ENCODE results near the gene CLBA1. TPM values are rescaled to one million over a fixed set of nuclear protein-coding genes. Genes with fewer than 3 reads are reported as not detected.

CLBA1 gene
- total RNA-seq, 1 experiment from 2014 or later: 3.0 TPM

GRCh38 chr14:105007593-105008264, 22.1 kb downstream of the CLBA1 start:
- peaks cover 3% of the 10 kb centered on the region for H3K36me3 ChIP-seq (ENCODE audit: control insufficient read depth, insufficient read depth, low read length)
- ChIA-PET POLR2A (no interaction called here), CTCF (no interaction called here)
- no TSS peak for BruUV-seq (replicated peaks)
- Mint-ChIP-seq H3K36me3 (ENCODE audit: insufficient read depth, unreplicated experiment) (peaks cover 51% of the 10 kb centered on the region), H3K4me1 (ENCODE audit: low read depth, unreplicated experiment) (no peaks in the 10 kb centered on the region), H3K27ac (ENCODE audit: unreplicated experiment) (no peak overlapping the region), H3K4me3 (ENCODE audit: unreplicated experiment) (no peak overlapping the region), H3K9me3 (ENCODE audit: unreplicated experiment) (no peaks in the 10 kb centered on the region), H3K27me3 (ENCODE audit: insufficient read depth, unreplicated experiment) (no peaks in the 10 kb centered on the region)
- no peak for DNase-seq
- intact Hi-C loops (cut with micrococcal nuclease; ENCODE audit: unreplicated experiment): no loop called here
- H3K4me1 ChIP-seq: no peaks in the 10 kb centered on the region
- TF ChIP-seq, protein P1, sequence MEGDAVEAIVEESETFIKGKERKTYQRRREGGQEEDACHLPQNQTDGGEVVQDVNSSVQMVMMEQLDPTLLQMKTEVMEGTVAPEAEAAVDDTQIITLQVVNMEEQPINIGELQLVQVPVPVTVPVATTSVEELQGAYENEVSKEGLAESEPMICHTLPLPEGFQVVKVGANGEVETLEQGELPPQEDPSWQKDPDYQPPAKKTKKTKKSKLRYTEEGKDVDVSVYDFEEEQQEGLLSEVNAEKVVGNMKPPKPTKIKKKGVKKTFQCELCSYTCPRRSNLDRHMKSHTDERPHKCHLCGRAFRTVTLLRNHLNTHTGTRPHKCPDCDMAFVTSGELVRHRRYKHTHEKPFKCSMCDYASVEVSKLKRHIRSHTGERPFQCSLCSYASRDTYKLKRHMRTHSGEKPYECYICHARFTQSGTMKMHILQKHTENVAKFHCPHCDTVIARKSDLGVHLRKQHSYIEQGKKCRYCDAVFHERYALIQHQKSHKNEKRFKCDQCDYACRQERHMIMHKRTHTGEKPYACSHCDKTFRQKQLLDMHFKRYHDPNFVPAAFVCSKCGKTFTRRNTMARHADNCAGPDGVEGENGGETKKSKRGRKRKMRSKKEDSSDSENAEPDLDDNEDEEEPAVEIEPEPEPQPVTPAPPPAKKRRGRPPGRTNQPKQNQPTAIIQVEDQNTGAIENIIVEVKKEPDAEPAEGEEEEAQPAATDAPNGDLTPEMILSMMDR (IDR thresholded peaks at IDR 0.05; ENCODE audit: insufficient read depth in 1 of 2, low read depth in 1 of 2, low read length in 1 of 2, severe bottlenecking in 1 of 2, unreplicated experiment in 1 of 2): no peak
- H3K27me3 ChIP-seq (replicated peaks; ENCODE audit: control insufficient read depth, insufficient read depth, low read length): no peaks in the 10 kb centered on the region
- no peak overlapping the region for H3K4me3 ChIP-seq (ENCODE audit: low read depth, low read length)
- H3K9me3 ChIP-seq: no peaks in the 10 kb centered on the region

DNA sequence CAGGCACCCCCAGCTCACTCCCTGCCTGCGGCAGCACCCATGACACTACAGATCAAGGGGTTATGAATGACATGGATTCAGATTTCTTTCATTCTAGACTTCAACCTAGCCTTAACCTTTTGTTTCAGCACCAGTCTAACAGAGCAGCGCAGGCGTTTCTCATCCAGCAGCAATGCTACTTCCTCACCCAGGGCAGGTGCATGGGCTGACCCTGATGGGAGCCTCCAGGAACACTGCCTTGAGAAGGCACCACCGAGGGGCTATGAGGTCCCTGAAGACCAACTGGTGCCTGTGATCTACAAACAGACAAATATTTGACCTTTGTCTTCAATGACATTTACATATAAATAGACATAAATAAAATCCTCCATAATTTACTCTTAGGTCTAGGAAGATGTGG, 24.5 kb downstream of the CLBA1 start:
- H3K4me1 Mint-ChIP-seq (ENCODE audit: low read depth, unreplicated experiment): no peaks in the 10 kb centered on the region
- no peaks in the 10 kb centered on the region for H3K27me3 ChIP-seq (replicated peaks; ENCODE audit: control insufficient read depth, insufficient read depth, low read length)
- CTCF ChIA-PET: no interaction called here
- TF ChIP-seq, protein P1 (IDR thresholded peaks at IDR 0.05; ENCODE audit: insufficient read depth in 1 of 2, low read depth in 1 of 2, low read length in 1 of 2, severe bottlenecking in 1 of 2, unreplicated experiment in 1 of 2): no peak
- intact Hi-C loops (cut with micrococcal nuclease; ENCODE audit: unreplicated experiment): no loop called here
- no peaks in the 10 kb centered on the region for H3K27me3 Mint-ChIP-seq (ENCODE audit: insufficient read depth, unreplicated experiment)
- no peaks in the 10 kb centered on the region for H3K9me3 Mint-ChIP-seq (ENCODE audit: unreplicated experiment)
- no peaks in the 10 kb centered on the region for H3K4me1 ChIP-seq
- no peak overlapping the region for H3K4me3 ChIP-seq (ENCODE audit: low read depth, low read length)
- TSS peak; percentile 7 for BruUV-seq (replicated peaks)
- POLR2A ChIA-PET: no interaction called here
- H3K27ac Mint-ChIP-seq (ENCODE audit: unreplicated experiment): no peak overlapping the region
- no peak overlapping the region for H3K4me3 Mint-ChIP-seq (ENCODE audit: unreplicated experiment)
- H3K36me3 ChIP-seq (ENCODE audit: control insufficient read depth, insufficient read depth, low read length): peaks cover 3% of the 10 kb centered on the region
- no peaks in the 10 kb centered on the region for H3K9me3 ChIP-seq
- DNase-seq: no peak
- peaks cover 57% of the 10 kb centered on the region for H3K36me3 Mint-ChIP-seq (ENCODE audit: insufficient read depth, unreplicated experiment)

- POLR2A ChIA-PET: interaction anchor here (0.7 kb wide), 1 partner anchor 10 kb away, joined by 3 read pairs; the partner anchor contains the start of gene CDCA4
- Mint-ChIP-seq H3K4me1 (ENCODE audit: low read depth, unreplicated experiment) (no peaks in the 10 kb centered on the region), H3K4me3 (ENCODE audit: unreplicated experiment) (no peak overlapping the region), H3K36me3 (ENCODE audit: insufficient read depth, unreplicated experiment) (peaks cover 52% of the 10 kb centered on the region), H3K27ac (ENCODE audit: unreplicated experiment) (no peak overlapping the region), H3K9me3 (ENCODE audit: unreplicated experiment) (no peaks in the 10 kb centered on the region), H3K27me3 (ENCODE audit: insufficient read depth, unreplicated experiment) (no peaks in the 10 kb centered on the region)
- H3K27me3 ChIP-seq (replicated peaks; ENCODE audit: control insufficient read depth, insufficient read depth, low read length): no peaks in the 10 kb centered on the region
- no peaks in the 10 kb centered on the region for H3K4me1 ChIP-seq
- H3K4me3 ChIP-seq (ENCODE audit: low read depth, low read length): no peak overlapping the region
- peaks cover 3% of the 10 kb centered on the region for H3K36me3 ChIP-seq (ENCODE audit: control insufficient read depth, insufficient read depth, low read length)
- no peaks in the 10 kb centered on the region for H3K9me3 ChIP-seq
- intact Hi-C loops (cut with micrococcal nuclease; ENCODE audit: unreplicated experiment): no loop called here
- CTCF ChIA-PET: no interaction called here
- no TSS peak for BruUV-seq (replicated peaks)
- DNase-seq: no peak
- TF ChIP-seq, protein P1 (IDR thresholded peaks at IDR 0.05; ENCODE audit: insufficient read depth in 1 of 2, low read depth in 1 of 2, low read length in 1 of 2, severe bottlenecking in 1 of 2, unreplicated experiment in 1 of 2): no peak
Observed at GRCh38 chr14:105010891-105011291, 25.3 kb downstream of the CLBA1 start.

Data from Caco-2 (cell line).